ENCODE data around the gene GNAQ. TPM values are rescaled to one million over a fixed set of nuclear protein-coding genes. Genes with fewer than 3 reads are reported as not detected.

GNAQ gene
- total RNA-seq, 3 donors from 2014 or later (not counting 1 experiment from before 2014, with no cell fraction given), result 17.8 to 51.6 (median 24.5) TPM

DNA sequence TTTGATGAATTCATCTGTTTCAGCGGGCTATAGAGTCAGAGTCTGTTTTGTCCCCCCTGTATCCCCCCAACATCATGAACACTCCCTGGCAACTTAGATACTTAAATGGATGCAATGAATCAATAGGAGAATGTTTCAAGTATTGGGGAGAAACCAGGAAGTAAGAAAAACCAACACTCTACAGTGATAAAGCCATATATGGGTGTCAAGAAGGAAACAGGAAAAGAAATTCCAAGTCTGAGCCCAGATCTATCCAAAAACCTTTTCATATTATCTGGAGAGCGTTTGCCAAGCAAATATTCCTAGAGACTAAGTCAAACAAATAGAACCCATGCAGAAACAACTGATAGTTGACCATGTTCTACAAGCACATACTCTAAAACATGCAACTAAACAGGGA lies 2.3 kb upstream of the GNAQ start:
- no peak for ATAC-seq
- intact Hi-C loops (cut with micrococcal nuclease), result loop anchor here (2.0 to 10.0 kb wide), 5 partner anchors 181 to 857 kb away; partner anchors contain the start of gene VPS13A
- H3K27me3 ChIP-seq (ENCODE audit: control insufficient read depth, insufficient read depth, low read length), result no peaks in the 10 kb centered on the region
- DNase-seq, result no peak
- TF ChIP-seq, protein P1, sequence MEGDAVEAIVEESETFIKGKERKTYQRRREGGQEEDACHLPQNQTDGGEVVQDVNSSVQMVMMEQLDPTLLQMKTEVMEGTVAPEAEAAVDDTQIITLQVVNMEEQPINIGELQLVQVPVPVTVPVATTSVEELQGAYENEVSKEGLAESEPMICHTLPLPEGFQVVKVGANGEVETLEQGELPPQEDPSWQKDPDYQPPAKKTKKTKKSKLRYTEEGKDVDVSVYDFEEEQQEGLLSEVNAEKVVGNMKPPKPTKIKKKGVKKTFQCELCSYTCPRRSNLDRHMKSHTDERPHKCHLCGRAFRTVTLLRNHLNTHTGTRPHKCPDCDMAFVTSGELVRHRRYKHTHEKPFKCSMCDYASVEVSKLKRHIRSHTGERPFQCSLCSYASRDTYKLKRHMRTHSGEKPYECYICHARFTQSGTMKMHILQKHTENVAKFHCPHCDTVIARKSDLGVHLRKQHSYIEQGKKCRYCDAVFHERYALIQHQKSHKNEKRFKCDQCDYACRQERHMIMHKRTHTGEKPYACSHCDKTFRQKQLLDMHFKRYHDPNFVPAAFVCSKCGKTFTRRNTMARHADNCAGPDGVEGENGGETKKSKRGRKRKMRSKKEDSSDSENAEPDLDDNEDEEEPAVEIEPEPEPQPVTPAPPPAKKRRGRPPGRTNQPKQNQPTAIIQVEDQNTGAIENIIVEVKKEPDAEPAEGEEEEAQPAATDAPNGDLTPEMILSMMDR (IDR thresholded peaks at IDR 0.05), result no peak
- H3K4me3 ChIP-seq (ENCODE audit: low read length), result no peak overlapping the region
- H3K4me1 Mint-ChIP-seq, result peaks cover 37 to 38% of the 10 kb centered on the region in 2 donors
- no peaks in the 10 kb centered on the region for H3K9me3 ChIP-seq (ENCODE audit: control insufficient read depth, insufficient read depth, low read length)
- H3K36me3 ChIP-seq (ENCODE audit: control insufficient read depth, insufficient read depth, low read length), result no peaks in the 10 kb centered on the region
- no peak overlapping the region for H3K27ac Mint-ChIP-seq
- peaks cover 19% of the 10 kb centered on the region for H3K4me1 ChIP-seq (ENCODE audit: control insufficient read depth, insufficient read depth, low read length)
- no peak overlapping the region for H3K27ac ChIP-seq (ENCODE audit: low read length)
- H3K27me3 Mint-ChIP-seq (ENCODE audit: low read depth in 2 of 2), result peaks cover 16 to 18% of the 10 kb centered on the region in 2 donors
- WGBS (ENCODE audit: insufficient coverage), result 78% methylated on average over 2 of the region's 2 CpGs
- no peaks in the 10 kb centered on the region for H3K36me3 Mint-ChIP-seq
- no peak overlapping the region for H3K4me3 Mint-ChIP-seq
- H3K9me3 Mint-ChIP-seq, result no peaks in the 10 kb centered on the region

GRCh38 chr9:78032730-78033457 lies 1.3 kb upstream of the GNAQ start:
- peak overlapping the region; percentile 55 to 71 for H3K27ac Mint-ChIP-seq
- 21% methylated on average over 12 of the region's 14 CpGs for WGBS (ENCODE audit: insufficient coverage)

DNA sequence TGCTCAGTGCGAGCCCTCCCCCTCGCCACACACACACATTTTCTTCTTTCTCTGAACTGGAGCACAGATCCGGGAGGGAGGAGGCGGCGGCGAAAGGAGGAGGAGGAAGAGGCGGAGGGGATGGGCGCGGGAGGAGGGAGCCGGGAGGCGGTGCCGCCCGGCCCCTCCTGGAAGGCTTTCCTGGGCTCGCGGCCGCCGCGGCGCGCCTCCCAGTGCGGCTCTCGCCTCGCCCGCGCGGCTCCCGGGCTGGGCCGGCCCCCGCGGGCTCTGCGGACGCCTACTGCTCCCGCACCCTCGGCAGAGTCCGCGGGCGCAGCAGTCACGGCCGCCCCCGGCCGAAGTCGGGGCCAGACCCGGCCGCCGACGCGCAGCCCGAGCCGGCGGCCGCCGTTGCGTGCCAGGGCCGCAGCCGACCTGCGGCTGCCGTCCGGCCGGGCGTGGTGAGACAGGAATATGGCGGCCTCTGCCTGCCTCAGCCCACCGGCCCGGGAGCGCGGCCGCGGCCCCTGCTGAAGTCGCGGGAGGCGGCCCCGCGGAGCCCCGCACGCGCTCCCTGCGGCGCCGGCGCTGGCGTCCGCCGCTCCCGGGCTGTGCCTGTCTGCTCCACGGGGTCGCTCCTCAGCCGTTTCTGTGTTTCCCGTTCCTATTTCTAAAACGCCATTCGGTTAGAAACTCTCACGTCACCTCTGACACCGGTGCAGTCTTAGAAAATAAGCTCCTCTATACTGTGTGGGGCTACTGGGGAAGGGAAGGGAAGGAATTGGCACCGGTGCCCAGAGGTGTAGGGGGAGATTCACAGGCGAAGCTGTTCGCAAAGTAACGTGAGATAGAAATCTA lies 500 bp upstream of the GNAQ start:
- H3K4me1 ChIP-seq (ENCODE audit: control insufficient read depth, insufficient read depth, low read length), result peaks cover 22% of the 10 kb centered on the region
- intact Hi-C loops (cut with micrococcal nuclease), result loop anchor here (5.0 to 10.0 kb wide), 4 partner anchors 183 to 855 kb away; partner anchors contain the start of gene VPS13A
- peaks cover 16 to 18% of the 10 kb centered on the region in 2 donors for H3K27me3 Mint-ChIP-seq (ENCODE audit: low read depth in 2 of 2)
- H3K9me3 ChIP-seq (ENCODE audit: control insufficient read depth, insufficient read depth, low read length), result no peaks in the 10 kb centered on the region
- ATAC-seq (peak; percentile 46 to 62 (median 47)), DNase-seq (peak; percentile 39 to 80)
- H3K27ac ChIP-seq (ENCODE audit: low read length), result peak overlapping the region; percentile 37
- TF ChIP-seq, protein P1 (IDR thresholded peaks at IDR 0.05), result no peak
- H3K4me3 ChIP-seq (ENCODE audit: low read length), result peak overlapping the region; percentile 45
- H3K4me1 Mint-ChIP-seq, result peaks cover 42 to 43% of the 10 kb centered on the region in 2 donors
- no peaks in the 10 kb centered on the region for H3K27me3 ChIP-seq (ENCODE audit: control insufficient read depth, insufficient read depth, low read length)
- H3K4me3 Mint-ChIP-seq, result peak overlapping the region; percentile 93
- under 1% methylated on average over 88 of the region's 95 CpGs for WGBS (ENCODE audit: insufficient coverage)
- no peaks in the 10 kb centered on the region for H3K36me3 ChIP-seq (ENCODE audit: control insufficient read depth, insufficient read depth, low read length)
- H3K36me3 Mint-ChIP-seq, result no peaks in the 10 kb centered on the region
- H3K9me3 Mint-ChIP-seq, result no peaks in the 10 kb centered on the region
- H3K27ac Mint-ChIP-seq, result peak overlapping the region; percentile 55 to 71

More at GRCh38 chr9:78032730-78033457, 1.3 kb upstream of the GNAQ start:
- intact Hi-C loops (cut with micrococcal nuclease), result loop anchor here (5.0 to 10.0 kb wide), 4 partner anchors 182 to 856 kb away; partner anchors contain the start of gene VPS13A
- ATAC-seq, result no peak
- Mint-ChIP-seq H3K27me3 (ENCODE audit: low read depth in 2 of 2) (peaks cover 16 to 18% of the 10 kb centered on the region in 2 donors), H3K36me3 (no peaks in the 10 kb centered on the region), H3K9me3 (no peaks in the 10 kb centered on the region), H3K4me3 (peak overlapping the region; percentile 93), H3K4me1 (peaks cover 42 to 43% of the 10 kb centered on the region in 2 donors)
- DNase-seq, result peak in 1 of 2 donors; percentile 60
- no peaks in the 10 kb centered on the region for H3K27me3 ChIP-seq (ENCODE audit: control insufficient read depth, insufficient read depth, low read length)
- peak overlapping the region; percentile 37 for H3K27ac ChIP-seq (ENCODE audit: low read length)
- H3K9me3 ChIP-seq (ENCODE audit: control insufficient read depth, insufficient read depth, low read length), result no peaks in the 10 kb centered on the region
- H3K4me3 ChIP-seq (ENCODE audit: low read length), result peak overlapping the region; percentile 42
- no peaks in the 10 kb centered on the region for H3K36me3 ChIP-seq (ENCODE audit: control insufficient read depth, insufficient read depth, low read length)
- peaks cover 19% of the 10 kb centered on the region for H3K4me1 ChIP-seq (ENCODE audit: control insufficient read depth, insufficient read depth, low read length)
- TF ChIP-seq, protein P1 (IDR thresholded peaks at IDR 0.05), result no peak

Data from natural killer cell (primary cell).